Glutamatergic neuron (in vitro differentiated cells): ENCODE measurements around the gene SNRNP35. TPM values are rescaled to one million over a fixed set of nuclear protein-coding genes. Genes with fewer than 3 reads are reported as not detected.

Experiments used
- DNase-seq: peaks from one replicate; pipeline ENCODE4 v3.0.0; 2022
- H3K27ac Mint-ChIP-seq: one replicate; pipeline ENCODE4 v1.8.0; 2020; ENCODE audit warnings: mild to moderate bottlenecking, mixed read lengths, inconsistent platforms; ENCODE audit not compliant: unreplicated experiment
- H3K27me3 Mint-ChIP-seq: one replicate; pipeline ENCODE4 v1.8.0; 2020; ENCODE audit warnings: mild to moderate bottlenecking, moderate library complexity, mixed read lengths, inconsistent platforms; ENCODE audit not compliant: unreplicated experiment
- H3K36me3 Mint-ChIP-seq: one replicate; pipeline ENCODE4 v1.8.0; 2020; ENCODE audit warnings: mild to moderate bottlenecking, mixed read lengths, inconsistent platforms; ENCODE audit not compliant: unreplicated experiment
- H3K4me1 Mint-ChIP-seq: one replicate; pipeline ENCODE4 v1.8.0; 2020; ENCODE audit warnings: mild to moderate bottlenecking, low read depth, mixed read lengths, inconsistent platforms; ENCODE audit not compliant: unreplicated experiment
- H3K4me3 Mint-ChIP-seq: one replicate; pipeline ENCODE4 v1.8.0; 2020; ENCODE audit warnings: mild to moderate bottlenecking, mixed read lengths, inconsistent platforms; ENCODE audit not compliant: unreplicated experiment
- H3K9me3 Mint-ChIP-seq: one replicate; pipeline ENCODE4 v1.8.0; 2020; ENCODE audit warnings: mild to moderate bottlenecking, moderate library complexity, mixed read lengths, inconsistent platforms; ENCODE audit not compliant: unreplicated experiment
- CTCF ChIP-seq: fragments of 200-600 bp; sonication (generic); IDR thresholded peaks from one replicate; pipeline ENCODE4 v1.5.0; 2021; ENCODE audit not compliant: partially characterized antibody, unreplicated experiment
- total RNA-seq: library from RNA; stranded (reverse); fragmentation: NEBNext Ultra II Directional; extraction: Animal tissue kit (Norgen Biotek cat#: 25700); gene quantifications from one replicate; pipeline ENCODE4 v1.2.1, GENCODE V29; 2021; ENCODE audit not compliant: unreplicated experiment

The SNRNP35 gene
- total RNA-seq, 1 donor from 2014 or later, result 33.1 TPM

GRCh38 chr12:123436017-123436964 lies 21.6 kb upstream of the SNRNP35 start, which contains the start of gene RILPL2:
Gene RILPL2 (minus strand): TSS chr12:123436684. CDS start chr12:123436420, 264 bp downstream.
- Mint-ChIP-seq H3K4me1 (no peaks in the 10 kb centered on the region), H3K4me3 (peak within 1 kb of the TSS; percentile 90), H3K9me3 (peaks cover 2% of the 10 kb centered on the region), H3K27me3 (peaks cover 2% of the 10 kb centered on the region), H3K36me3 (no peaks in the 10 kb centered on the region), H3K27ac (no peak within 1 kb of the TSS)
- DNase-seq, result peak; percentile 68
- TF ChIP-seq CTCF, result peak; percentile 15

- Mint-ChIP-seq H3K27ac (no peak overlapping the region), H3K36me3 (no peaks in the 10 kb centered on the region), H3K27me3 (no peaks in the 10 kb centered on the region), H3K9me3 (peaks cover 3% of the 10 kb centered on the region), H3K4me1 (no peaks in the 10 kb centered on the region), H3K4me3 (no peak overlapping the region)
- TF ChIP-seq CTCF, result no peak
- DNase-seq, result no peak
Measured at GRCh38 chr12:123441523-123442164, 16.3 kb upstream of the SNRNP35 start.

- no peak for DNase-seq
- no peaks in the 10 kb centered on the region for H3K36me3 Mint-ChIP-seq
- no peak overlapping the region for H3K4me3 Mint-ChIP-seq
- H3K9me3 Mint-ChIP-seq, result peaks cover 1% of the 10 kb centered on the region
- no peak overlapping the region for H3K27ac Mint-ChIP-seq
- H3K4me1 Mint-ChIP-seq, result no peaks in the 10 kb centered on the region
- TF ChIP-seq CTCF, result no peak
- H3K27me3 Mint-ChIP-seq, result no peaks in the 10 kb centered on the region
Measured at GRCh38 chr12:123442774-123443173, 15.2 kb upstream of the SNRNP35 start.

- Mint-ChIP-seq H3K36me3 (no peaks in the 10 kb centered on the region), H3K9me3 (peaks cover 1% of the 10 kb centered on the region), H3K27me3 (no peaks in the 10 kb centered on the region), H3K27ac (no peak overlapping the region), H3K4me3 (no peak overlapping the region), H3K4me1 (no peaks in the 10 kb centered on the region)
- DNase-seq, result no peak
- TF ChIP-seq CTCF, result no peak
Measured at GRCh38 chr12:123444092-123445026, 13.6 kb upstream of the SNRNP35 start.
